DMS114 treated with DMSO at 0.1 percent for 48 hours (cell line): ENCODE results near the gene ANKRD40CL.

Experiments
- DNase-seq: peaks from one replicate; lab custom pipeline; 2025; ENCODE audit not compliant: unreplicated experiment; lab: John Stamatoyannopoulos, UW

The ANKRD40CL gene

GRCh38 chr17:50790618-50791017, 23.3 kb upstream of the ANKRD40CL start:
- DNase-seq, result no peak

- no peak for DNase-seq
Observed at GRCh38 chr17:50787106-50787505, 19.8 kb upstream of the ANKRD40CL start.

- no peak for DNase-seq
Observed at GRCh38 chr17:50785946-50786570, 18.7 kb upstream of the ANKRD40CL start.

GRCh38 chr17:50785126-50785525, 17.8 kb upstream of the ANKRD40CL start:
- DNase-seq, result no peak

- DNase-seq, result no peak
Observed at GRCh38 chr17:50783905-50784304, 16.6 kb upstream of the ANKRD40CL start.

DNA sequence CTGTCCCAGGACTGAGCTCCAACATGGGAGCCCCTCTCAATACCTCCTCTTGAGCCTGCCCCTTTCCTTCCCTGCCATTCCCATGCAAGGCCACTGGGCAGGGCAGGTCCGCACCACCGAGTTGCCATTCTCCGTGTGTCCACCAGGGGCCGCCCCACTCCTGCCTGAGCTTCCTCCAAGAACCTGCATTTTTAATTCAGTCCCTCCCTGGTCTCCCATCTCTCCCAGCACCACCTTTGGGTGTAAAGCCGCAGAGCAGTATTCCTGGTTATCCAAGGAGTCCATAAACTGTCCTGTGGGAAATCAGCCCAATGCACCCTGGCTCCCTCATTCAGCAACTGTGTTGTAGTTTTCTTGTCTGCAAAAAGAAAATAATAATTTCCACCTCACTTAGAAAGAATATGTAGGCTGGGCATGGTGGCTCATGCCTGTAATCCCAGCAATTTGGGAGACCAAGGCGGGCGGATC, 15.9 kb upstream of the ANKRD40CL start:
- DNase-seq, result peak; percentile 74

- DNase-seq, result no peak
Observed at GRCh38 chr17:50781167-50781566, 13.8 kb upstream of the ANKRD40CL start.

- DNase-seq, result no peak
Observed at GRCh38 chr17:50779747-50780353, 12.5 kb upstream of the ANKRD40CL start.

DNA sequence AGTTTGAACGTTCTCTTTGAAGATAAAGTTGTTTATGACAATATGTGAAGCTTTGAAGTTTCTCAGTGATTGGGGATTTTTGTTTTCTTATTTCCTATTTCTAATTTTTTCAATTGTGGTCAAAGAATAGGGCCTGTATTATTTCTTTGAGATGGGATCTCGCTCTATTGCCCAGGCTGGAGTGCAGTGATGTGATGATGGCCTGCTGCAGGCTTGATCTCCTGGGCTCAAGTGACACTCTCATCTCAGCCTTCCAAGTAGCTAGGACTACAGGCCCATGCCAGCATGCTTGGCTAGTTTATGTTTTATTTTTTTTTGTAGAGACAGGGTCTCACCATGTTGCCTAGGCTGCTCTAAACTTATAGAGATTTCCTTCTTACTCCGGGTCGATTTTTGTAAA, 11.7 kb upstream of the ANKRD40CL start:
- no peak for DNase-seq

- no peak for DNase-seq
Observed at GRCh38 chr17:50778471-50778870, 11.2 kb upstream of the ANKRD40CL start.

DNA sequence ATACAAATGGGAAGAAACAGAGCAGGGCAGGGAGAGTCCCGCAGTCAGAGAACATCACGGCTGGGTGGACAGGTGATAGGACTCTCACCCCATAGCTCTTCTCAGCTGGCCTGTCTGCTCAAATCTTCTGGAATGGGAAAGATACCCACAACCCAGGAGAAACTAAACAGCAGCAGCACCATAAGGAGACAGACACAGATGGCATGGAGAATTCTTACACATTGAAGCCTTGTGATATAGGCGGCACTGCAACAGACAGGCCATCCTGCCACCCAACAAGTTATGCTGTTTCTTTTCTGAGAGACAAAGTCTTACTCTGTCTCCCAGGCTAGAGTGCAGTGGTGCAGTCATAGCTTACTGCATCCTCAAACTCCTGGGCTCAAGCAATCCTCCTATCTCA, 8.6 kb upstream of the ANKRD40CL start:
- DNase-seq, result no peak

GRCh38 chr17:50774225-50774803, 7.0 kb upstream of the ANKRD40CL start:
- no peak for DNase-seq

- no peak for DNase-seq
Observed at GRCh38 chr17:50771991-50772785, 4.9 kb upstream of the ANKRD40CL start.

- no peak for DNase-seq
Observed at GRCh38 chr17:50770346-50770745, 3.0 kb upstream of the ANKRD40CL start.

DNA sequence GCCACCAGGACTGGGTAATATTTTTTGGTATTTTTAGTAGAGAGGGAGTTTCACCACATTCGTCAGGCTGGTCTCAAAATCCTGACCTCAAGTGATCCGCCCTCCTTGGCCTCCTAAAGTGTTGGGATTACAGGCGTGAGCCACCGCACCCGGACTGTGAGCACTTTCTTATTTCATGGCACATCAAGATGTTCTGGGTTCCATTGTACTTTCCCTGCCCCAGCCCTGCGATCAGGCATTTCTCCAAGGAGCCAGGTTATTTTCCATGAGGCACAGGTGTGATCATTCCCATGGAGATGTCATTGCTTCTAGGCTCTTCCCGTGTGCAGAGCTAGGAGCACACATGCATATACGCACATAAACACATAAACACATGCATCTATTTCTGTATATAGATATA, 2.6 kb upstream of the ANKRD40CL start:
- DNase-seq, result no peak

GRCh38 chr17:50768346-50768761, 1.0 kb upstream of the ANKRD40CL start:
- DNase-seq, result no peak

DNA sequence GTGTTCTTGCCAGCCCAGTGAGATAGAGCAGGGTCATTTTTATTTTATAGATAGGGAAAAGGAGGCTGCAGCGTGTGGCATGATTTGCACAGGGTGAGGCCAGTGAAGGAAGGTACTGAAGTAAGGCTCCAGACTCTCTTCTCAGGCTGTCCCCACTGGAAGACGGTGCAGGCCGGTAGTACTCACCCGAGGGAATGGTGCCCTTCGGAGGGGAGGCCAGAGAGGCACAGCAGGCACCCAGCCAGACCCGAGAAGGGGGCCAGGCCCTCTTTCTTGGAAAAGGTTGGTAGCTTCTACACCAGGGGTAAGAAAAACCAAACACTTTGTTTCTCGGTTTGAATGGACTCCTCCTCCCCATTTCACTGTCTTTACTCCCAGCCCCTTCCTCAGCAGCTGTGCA, 288 bp downstream of the ANKRD40CL start:
- no peak for DNase-seq

- DNase-seq, result no peak
Observed at GRCh38 chr17:50766222-50767023, 895 bp downstream of the ANKRD40CL start.

GRCh38 chr17:50765454-50766221, 1.7 kb downstream of the ANKRD40CL start:
- no peak for DNase-seq

- DNase-seq, result no peak
Observed at GRCh38 chr17:50764734-50765149, 2.6 kb downstream of the ANKRD40CL start.
